Gastroesophageal sphincter (tissue), 3 donors: ENCODE measurements around the gene SKIL.

ENCODE experiments used
- CTCF ChIP-seq, 4 experiments: fragments of 200-600 bp in 2 of 4; fragments of 450-650 bp in 2 of 4; sonication (generic) in 1 of 4; IDR thresholded peaks; one replicate each; pipeline ENCODE4 v1.5.1; 2017 to 2019; ENCODE audit warnings: antibody characterized with exemption in 4 of 4, mild to moderate bottlenecking in 2 of 4, moderate library complexity in 2 of 4
- POLR2A ChIP-seq, 2 donors: fragments of 450-650 bp; IDR thresholded peaks; one replicate each; pipeline ENCODE4 v1.6.1; 2017; ENCODE audit warnings: antibody characterized with exemption in 2 of 2, mild to moderate bottlenecking in 2 of 2, moderate library complexity in 1 of 2
- POLR2AphosphoS5 ChIP-seq: sonication (generic); formaldehyde crosslinking; IDR thresholded peaks from one replicate; pipeline ENCODE4 v1.6.1; 2017; ENCODE audit warnings: antibody characterized with exemption

GRCh38 chr3:170309046-170309445 lies 48.5 kb upstream of the SKIL start:
- TF ChIP-seq CTCF (IDR thresholded peaks at IDR 0.05), result no peak
- TF ChIP-seq POLR2AphosphoS5, result no peak
- TF ChIP-seq POLR2A (IDR thresholded peaks at IDR 0.05), result no peak
